ENCODE measurements around the gene IL17RA. TPM values are rescaled to one million over a fixed set of nuclear protein-coding genes. Genes with fewer than 3 reads are reported as not detected.

The IL17RA gene
- total RNA-seq, 3 donors from 2014 or later (not counting 1 experiment from before 2014, with no cell fraction given) = 22.1 to 42.6 (median 28.7) TPM

- no peaks in the 10 kb centered on the region for H3K9me3 ChIP-seq (ENCODE audit: control insufficient read depth, insufficient read depth, low read length)
- no peak overlapping the region for H3K27ac ChIP-seq (ENCODE audit: low read length)
- TF ChIP-seq CTCF (IDR thresholded peaks at IDR 0.05) = no peak
- Mint-ChIP-seq H3K27me3 (ENCODE audit: low read depth in 2 of 2) (peaks cover 0 to 4% of the 10 kb centered on the region in 2 donors), H3K4me3 (no peak overlapping the region), H3K4me1 (peaks cover 6 to 10% of the 10 kb centered on the region in 2 donors), H3K9me3 (no peaks in the 10 kb centered on the region), H3K27ac (no peak overlapping the region), H3K36me3 (no peaks in the 10 kb centered on the region)
- peaks cover 18% of the 10 kb centered on the region for H3K4me1 ChIP-seq (ENCODE audit: control insufficient read depth, insufficient read depth, low read length)
- ATAC-seq (no peak), DNase-seq (no peak)
- H3K27me3 ChIP-seq (ENCODE audit: control insufficient read depth, insufficient read depth, low read length) = no peaks in the 10 kb centered on the region
- no peaks in the 10 kb centered on the region for H3K36me3 ChIP-seq (ENCODE audit: control insufficient read depth, insufficient read depth, low read length)
- H3K4me3 ChIP-seq (ENCODE audit: low read length) = no peak overlapping the region
- intact Hi-C loops (cut with micrococcal nuclease) = no loop called here
- WGBS (ENCODE audit: insufficient coverage) = 80% methylated on average over 8 of the region's 8 CpGs
These were observed 77.9 kb downstream of the IL17RA start for GRCh38 chr22:17162731-17163130.

GRCh38 chr22:17164392-17165024 is 79.7 kb downstream of the IL17RA start:
- no peaks in the 10 kb centered on the region for H3K36me3 Mint-ChIP-seq
- ATAC-seq (no peak), DNase-seq (no peak)
- no peak for TF ChIP-seq CTCF (IDR thresholded peaks at IDR 0.05)
- WGBS (ENCODE audit: insufficient coverage) = 87% methylated on average over 2 of the region's 3 CpGs
- no peak overlapping the region for H3K27ac Mint-ChIP-seq
- Histone ChIP-seq H3K36me3 (ENCODE audit: control insufficient read depth, insufficient read depth, low read length) (no peaks in the 10 kb centered on the region), H3K9me3 (ENCODE audit: control insufficient read depth, insufficient read depth, low read length) (no peaks in the 10 kb centered on the region), H3K4me3 (ENCODE audit: low read length) (no peak overlapping the region), H3K27me3 (ENCODE audit: control insufficient read depth, insufficient read depth, low read length) (no peaks in the 10 kb centered on the region), H3K4me1 (ENCODE audit: control insufficient read depth, insufficient read depth, low read length) (peaks cover 8% of the 10 kb centered on the region), H3K27ac (ENCODE audit: low read length) (no peak overlapping the region)
- H3K9me3 Mint-ChIP-seq = no peaks in the 10 kb centered on the region
- peaks cover 5% of the 10 kb centered on the region in 2 donors for H3K4me1 Mint-ChIP-seq
- no peak overlapping the region for H3K4me3 Mint-ChIP-seq
- intact Hi-C loops (cut with micrococcal nuclease) = no loop called here
- peaks cover 0 to 5% of the 10 kb centered on the region in 2 donors for H3K27me3 Mint-ChIP-seq (ENCODE audit: low read depth in 2 of 2)

Other genes starting within 250 kb of the IL17RA start
- gene GAB4, start 76.8 kb upstream of the IL17RA start, total RNA-seq = 1 to 10 TPM in 2 of 3 donors, under 1 TPM in 1; 0.57 to 4.6 (median 2.7) TPM
- gene TMEM121B, start 36.4 kb downstream of the IL17RA start, total RNA-seq = under 1 TPM in 2 of 3 donors, not detected in 1; 0.18 to 0.35 TPM
- gene HDHD5, start 74.3 kb downstream of the IL17RA start, total RNA-seq = 10 to 100 TPM; 12.0 to 16.5 (median 13.5) TPM
- 100 to 1,000 TPM; 117 to 148 (median 130) TPM for gene ADA2, start 134.4 kb downstream of the IL17RA start, total RNA-seq

All from natural killer cell (primary cell).